PC-3 (cell line): ENCODE results near the gene RINT1.
"Not testable (repeated sequence)": the region's sequence is repeated elsewhere in the genome, so short reads cannot be mapped to it uniquely, and the experiment has no call there.

Experiments
- EZH2phosphoT487 ChIP-seq: fragments of 300-600 bp; sonication (generic); IDR thresholded peaks from 2 replicates; pipeline ENCODE4 v1.6.1; 2018; ENCODE audit warnings: mild to moderate bottlenecking, antibody characterized with exemption, low read length, borderline replicate concordance
- TF ChIP-seq, protein P1 (sequence below): fragments of 300-600 bp; sonication (generic); conservative IDR thresholded peaks from 2 replicates; pipeline ENCODE4 v1.5.1; 2017; ENCODE audit warnings: antibody characterized with exemption, low read depth, mild to moderate bottlenecking, low read length

DNA sequence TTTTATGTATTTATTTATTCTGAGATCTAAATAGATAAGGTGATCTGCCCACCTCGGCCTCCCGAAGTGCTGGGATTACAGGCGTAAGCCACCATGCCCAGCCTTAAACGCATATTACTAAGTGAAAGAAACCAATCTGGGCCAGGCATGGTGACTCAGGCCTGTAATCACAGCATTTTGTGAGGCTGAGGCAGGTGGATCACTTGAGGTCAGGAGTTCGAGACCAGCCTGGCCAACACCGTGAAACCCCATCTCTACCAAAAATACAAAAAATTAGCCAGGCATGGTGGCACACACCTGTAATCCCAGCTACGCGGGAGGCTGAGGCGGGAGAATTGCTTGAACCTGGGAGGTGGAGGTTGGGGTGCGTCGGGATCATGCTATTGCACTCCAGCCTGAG, 7.6 kb upstream of the RINT1 start:
- TF ChIP-seq, protein P1, sequence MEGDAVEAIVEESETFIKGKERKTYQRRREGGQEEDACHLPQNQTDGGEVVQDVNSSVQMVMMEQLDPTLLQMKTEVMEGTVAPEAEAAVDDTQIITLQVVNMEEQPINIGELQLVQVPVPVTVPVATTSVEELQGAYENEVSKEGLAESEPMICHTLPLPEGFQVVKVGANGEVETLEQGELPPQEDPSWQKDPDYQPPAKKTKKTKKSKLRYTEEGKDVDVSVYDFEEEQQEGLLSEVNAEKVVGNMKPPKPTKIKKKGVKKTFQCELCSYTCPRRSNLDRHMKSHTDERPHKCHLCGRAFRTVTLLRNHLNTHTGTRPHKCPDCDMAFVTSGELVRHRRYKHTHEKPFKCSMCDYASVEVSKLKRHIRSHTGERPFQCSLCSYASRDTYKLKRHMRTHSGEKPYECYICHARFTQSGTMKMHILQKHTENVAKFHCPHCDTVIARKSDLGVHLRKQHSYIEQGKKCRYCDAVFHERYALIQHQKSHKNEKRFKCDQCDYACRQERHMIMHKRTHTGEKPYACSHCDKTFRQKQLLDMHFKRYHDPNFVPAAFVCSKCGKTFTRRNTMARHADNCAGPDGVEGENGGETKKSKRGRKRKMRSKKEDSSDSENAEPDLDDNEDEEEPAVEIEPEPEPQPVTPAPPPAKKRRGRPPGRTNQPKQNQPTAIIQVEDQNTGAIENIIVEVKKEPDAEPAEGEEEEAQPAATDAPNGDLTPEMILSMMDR = not testable (repeated sequence)
- TF ChIP-seq EZH2phosphoT487 = not testable (repeated sequence)
